ENCODE data around the gene GPC6.

GRCh38 chr13:94145966-94146365 lies 919.4 kb downstream of the GPC6 start:
- TF ChIP-seq CTCF (IDR thresholded peaks at IDR 0.05) (no peak), EZH2 (IDR thresholded peaks at IDR 0.05; ENCODE audit: borderline replicate concordance, insufficient read depth, low read depth, low read length, poor library complexity, severe bottlenecking) (no peak)

Data from B cell (primary cell).